HepG2 (cell line): ENCODE measurements around the gene JPH4. TPM values are rescaled to one million over a fixed set of nuclear protein-coding genes. Genes with fewer than 3 reads are reported as not detected.

Experiments
- ATAC-seq: fragments of 200-7000 bp; cut with Tn5 transposase; 3 replicates; pipeline ENCODE4 v1.9.1; 2020; ENCODE audit warnings: mild to moderate bottlenecking, moderate library complexity
- BruUV-seq: library from RNA; stranded (reverse); fragments of 400-500 nt; replicated peaks from 2 replicates; lab custom pipeline; 2021; lab: Mats Ljungman, UMichigan
- CTCF ChIA-PET: fragments of 300-600 bp; formaldehyde crosslinking; extraction: SDS; loops from one replicate; lab custom pipeline; 2021; ENCODE audit warnings: low total read pairs, inconsistent platforms, low intra/inter-chr PET ratio; lab: Yijun Ruan, JAX
- POLR2A ChIA-PET: fragments of 350-600 bp; sonication (Branson Sonifier 250); formaldehyde crosslinking; loops from one replicate; lab custom pipeline; 2020; ENCODE audit warnings: antibody characterized with exemption, inconsistent platforms; lab: Yijun Ruan, JAX
- DNase-seq: peaks from one replicate; pipeline ENCODE4 v3.0.0-alpha.2; 2015; ENCODE audit warnings: low spot score
- FAIRE-seq: peaks from 3 replicates; lab custom pipeline; 2011; peaks lifted over from hg19 to GRCh38; lab: Jason Lieb, UNC
- H2AFZ ChIP-seq: one replicate; pipeline ENCODE4 v1.6.1; 2011; ENCODE audit warnings: low read length, inconsistent platforms
- H3K27ac ChIP-seq: fragments of 300-600 bp; 3 replicates; pipeline ENCODE4 v1.8.0; 2011; ENCODE audit warnings: mixed run types, mild to moderate bottlenecking, mixed read lengths, low read length, inconsistent platforms; ENCODE audit not compliant: insufficient read depth; ENCODE audit errors: extremely low read length
- H3K27me3 ChIP-seq, 2 experiments: fragments of 200-600 bp in 1 of 2; 2 replicates in 1 of 2; 3 replicates in 1 of 2; pipeline versions ENCODE4 v1.6.0 to v1.8.0; 2011; ENCODE audit warnings: low read length in 2 of 2, mild to moderate bottlenecking in 2 of 2, moderate library complexity in 2 of 2, inconsistent platforms in 1 of 2; ENCODE audit not compliant: insufficient read depth in 2 of 2, control insufficient read depth in 1 of 2
- H3K36me3 ChIP-seq, 2 experiments: fragments of 200-600 bp in 1 of 2; replicated peaks in 1 of 2; 2 replicates in 1 of 2; 3 replicates in 1 of 2; pipeline versions ENCODE4 v1.5.1 to v1.8.0; 2011; ENCODE audit warnings: low read length in 2 of 2, inconsistent platforms in 1 of 2; ENCODE audit not compliant: insufficient read depth in 2 of 2, control insufficient read depth in 1 of 2
- H3K4me1 ChIP-seq: 2 replicates; pipeline ENCODE4 v1.5.1; 2012; ENCODE audit warnings: low read length, inconsistent platforms; ENCODE audit not compliant: insufficient read depth
- H3K4me2 ChIP-seq: 2 replicates; pipeline ENCODE4 v1.6.0; 2011; ENCODE audit warnings: low read depth, low read length, inconsistent platforms
- H3K4me3 ChIP-seq, 3 experiments: fragments of 200-600 bp in 1 of 3; sonication (generic), shearing (Covaris generic) in 1 of 3; replicated peaks in 1 of 3; 2 replicates each; pipeline ENCODE4 v1.5.1; 2011 to 2016; ENCODE audit warnings: low read length in 3 of 3, inconsistent platforms in 2 of 3, low read depth in 2 of 3, mild to moderate bottlenecking in 2 of 3, control low read depth in 1 of 3, mixed read lengths in 1 of 3; ENCODE audit not compliant: insufficient read depth in 1 of 3
- H3K79me2 ChIP-seq: one replicate; pipeline ENCODE4 v1.6.1; 2011; ENCODE audit warnings: low read length, inconsistent platforms; ENCODE audit not compliant: insufficient read depth
- H3K9ac ChIP-seq: 2 replicates; pipeline ENCODE4 v1.6.0; 2011; ENCODE audit warnings: mild to moderate bottlenecking, low read depth, low read length, inconsistent platforms; ENCODE audit not compliant: insufficient read depth
- H3K9me3 ChIP-seq: 2 replicates; pipeline ENCODE4 v1.5.1; 2012; ENCODE audit warnings: mild to moderate bottlenecking, low read length
- H4K20me1 ChIP-seq: 2 replicates; pipeline ENCODE4 v1.6.0; 2011; ENCODE audit warnings: inconsistent platforms, mild to moderate bottlenecking, low read length, moderate library complexity; ENCODE audit not compliant: insufficient read depth
- AGO2 ChIP-seq: fragments of 200-400 bp; formaldehyde crosslinking; optimal IDR thresholded peaks from 2 replicates; pipeline ENCODE3; 2017; ENCODE audit warnings: mild to moderate bottlenecking, low read depth, low read length, moderate library complexity
- AHR ChIP-seq: IDR thresholded peaks from 2 replicates; pipeline ENCODE4 v1.6.1; 2018; ENCODE audit warnings: missing genetic modification reagents, missing compliant biosample characterization
- ATF2 ChIP-seq: sonication (generic); formaldehyde crosslinking; IDR thresholded peaks from 2 replicates; pipeline ENCODE4 v1.4.0; 2020; ENCODE audit warnings: missing genetic modification reagents
- HES4 ChIP-seq: sonication (generic); formaldehyde crosslinking; IDR thresholded peaks from 2 replicates; pipeline ENCODE4 v1.9.0; 2021; ENCODE audit warnings: mild to moderate bottlenecking, missing genetic modification reagents, borderline replicate concordance
- MEIS2 ChIP-seq: sonication (generic); formaldehyde crosslinking; IDR thresholded peaks from 2 replicates; pipeline ENCODE4 v1.9.0; 2021; ENCODE audit warnings: mild to moderate bottlenecking, missing genetic modification reagents
- MLX ChIP-seq: IDR thresholded peaks from 2 replicates; pipeline ENCODE4 v1.6.1; 2016
- NPAS2 ChIP-seq: sonication (generic); formaldehyde crosslinking; IDR thresholded peaks from 2 replicates; pipeline ENCODE4 v1.8.0; 2022; ENCODE audit warnings: mild to moderate bottlenecking, missing genetic modification reagents, borderline replicate concordance
- SMARCC2 ChIP-seq: fragments of 450-650 bp; IDR thresholded peaks from 2 replicates; pipeline ENCODE4 v1.6.1; 2017; ENCODE audit warnings: antibody characterized with exemption, mild to moderate bottlenecking
- ZNF234 ChIP-seq: sonication (generic); formaldehyde crosslinking; conservative IDR thresholded peaks from 2 replicates; pipeline ENCODE4 v1.5.1; 2020; ENCODE audit warnings: mild to moderate bottlenecking, missing genetic modification reagents
- ZNF362 ChIP-seq: sonication (generic); formaldehyde crosslinking; IDR thresholded peaks from 2 replicates; pipeline ENCODE4 v1.4.0; 2020; ENCODE audit warnings: missing genetic modification reagents, mild to moderate bottlenecking, borderline replicate concordance
- ZNF563 ChIP-seq: sonication (generic); formaldehyde crosslinking; IDR thresholded peaks from 2 replicates; pipeline ENCODE4 v1.8.0; 2022; ENCODE audit warnings: mild to moderate bottlenecking, moderate library complexity, missing genetic modification reagents
- ZNF577 ChIP-seq: sonication (generic); formaldehyde crosslinking; IDR thresholded peaks from 2 replicates; pipeline ENCODE4 v1.4.0; 2020; ENCODE audit warnings: mild to moderate bottlenecking, low read depth, missing genetic modification reagents, borderline replicate concordance
- ZNF740 ChIP-seq: sonication (generic); formaldehyde crosslinking; IDR thresholded peaks from 2 replicates; pipeline ENCODE4 v1.4.0; 2020; ENCODE audit warnings: missing genetic modification reagents
- WGBS: methylation state at CpG from one replicate; pipeline ENCODE4 v1.1.6; 2017; ENCODE audit warnings: low lambda C conversion rate; 5-methylcytosine and 5-hydroxymethylcytosine counted together
- in situ Hi-C: cut with HindIII; loops from 2 replicates; pipeline ENCODE4 v1.10.0; 2017; ENCODE audit warnings: low pct_unique_long_range_greater_than_20kb; ENCODE audit not compliant: extremely low pct_ligation_motif_present
- intact Hi-C: fragments of 100-400 bp; cut with micrococcal nuclease; formaldehyde crosslinking; loops from one replicate; pipeline ENCODE4 v1.10.0; 2022; ENCODE audit not compliant: unreplicated experiment
- polyA plus RNA-seq, 8 experiments: library from polyadenylated mRNA; depleted of rRNA in 3 of 8; stranded (reverse) in 7 of 8; unstranded in 1 of 8; fragments of >200 nt; fragmentation: Illumina TruSeq in 4 of 8; extraction: Trizol in 4 of 8; gene quantifications; 2 replicates each; pipeline versions ENCODE4 v1.2.1 to v1.2.3, GENCODE V29; 2011 to 2016; ENCODE audit warnings: low read depth in 4 of 8, missing spikeins in 1 of 8, mixed read lengths in 1 of 8; ENCODE audit not compliant: insufficient read depth in 1 of 8
- total RNA-seq, 5 experiments: library from RNA; depleted of rRNA; stranded (reverse); fragments of >200 nt; fragmentation: Illumina TruSeq; extraction: Trizol; gene quantifications; 2 replicates each; pipeline ENCODE4 v1.2.3, GENCODE V29; 2016; ENCODE audit warnings: low read depth in 1 of 5
- TF ChIP-seq, protein P1 (sequence below): sonication (generic); formaldehyde crosslinking; conservative IDR thresholded peaks from 2 replicates; pipeline ENCODE4 v1.5.0; 2020; ENCODE audit warnings: missing genetic modification reagents

JPH4 gene
- total and polyA plus RNA-seq, 2 of the 13 experiments (the other 11 are each of a cell fraction or from before 2014, with no cell fraction given), result 0.08 to 0.22 TPM

- DNase-seq (no peak), ATAC-seq (no peak), FAIRE-seq (no peak)
- intact Hi-C loops, result no loop called here
- Histone ChIP-seq H3K9ac (no peak overlapping the region), H3K9me3 (no peaks in the 10 kb centered on the region), H3K4me3 (no peak overlapping the region), H4K20me1 (no peaks in the 10 kb centered on the region), H2AFZ (no peak overlapping the region), H3K27ac (no peak overlapping the region), H3K27me3 (no peaks in the 10 kb centered on the region), H3K79me2 (no peaks in the 10 kb centered on the region), H3K4me2 (no peak overlapping the region), H3K36me3 (no peaks in the 10 kb centered on the region), H3K4me1 (no peaks in the 10 kb centered on the region)
- ChIA-PET POLR2A (interaction anchor here (1.2 kb wide), 1 partner anchor 205 kb away, joined by 3 read pairs; the partner anchor contains the start of gene PABPN1), CTCF (no interaction called here)
- BruUV-seq, result no TSS peak
- WGBS, result 72% methylated on average over 8 of the region's 8 CpGs
- no peak for TF ChIP-seq ATF2 (CRISPR knock-in tag)
- TF ChIP-seq HES4 (CRISPR knock-in tag), result 0 out of 2 replicates have a peak, but pooled peaks have one; percentile 22
- TF ChIP-seq MLX (CRISPR knock-in tag), result no peak
- TF ChIP-seq AGO2, result peak; percentile 54
- in situ Hi-C loops, result no loop called here
Observed at GRCh38 chr14:23525611-23526010, 53.0 kb downstream of the JPH4 start.

- BruUV-seq, result no TSS peak
- no peak for FAIRE-seq
- Histone ChIP-seq H3K36me3 (no peaks in the 10 kb centered on the region), H3K4me3 (no peak overlapping the region), H3K4me1 (no peaks in the 10 kb centered on the region), H3K9ac (no peak overlapping the region), H3K27me3 (no peaks in the 10 kb centered on the region), H3K9me3 (no peaks in the 10 kb centered on the region), H3K4me2 (no peak overlapping the region), H2AFZ (no peak overlapping the region), H3K79me2 (no peaks in the 10 kb centered on the region), H4K20me1 (no peaks in the 10 kb centered on the region), H3K27ac (no peak overlapping the region)
- ChIA-PET CTCF (no interaction called here), POLR2A (interaction anchor here (1.2 kb wide), 1 partner anchor 204 kb away, joined by 3 read pairs; the partner anchor contains the start of gene PABPN1)
- intact Hi-C loops, result no loop called here
- no peak for DNase-seq
- no peak; the same call in 2 of the 3 replicates for ATAC-seq
- WGBS, result 89% methylated on average over 14 of the region's 14 CpGs
- in situ Hi-C loops, result no loop called here
- TF ChIP-seq ZNF234 (CRISPR knock-in tag) (no peak), ZNF740 (CRISPR knock-in tag) (no peak), MEIS2 (CRISPR knock-in tag) (no peak), NPAS2 (CRISPR knock-in tag) (no peak), AHR (CRISPR knock-in tag) (no peak), ZNF563 (CRISPR knock-in tag) (no peak), ZNF577 (no peak), ZNF362 (no peak), SMARCC2 (no peak)
- TF ChIP-seq, protein P1, sequence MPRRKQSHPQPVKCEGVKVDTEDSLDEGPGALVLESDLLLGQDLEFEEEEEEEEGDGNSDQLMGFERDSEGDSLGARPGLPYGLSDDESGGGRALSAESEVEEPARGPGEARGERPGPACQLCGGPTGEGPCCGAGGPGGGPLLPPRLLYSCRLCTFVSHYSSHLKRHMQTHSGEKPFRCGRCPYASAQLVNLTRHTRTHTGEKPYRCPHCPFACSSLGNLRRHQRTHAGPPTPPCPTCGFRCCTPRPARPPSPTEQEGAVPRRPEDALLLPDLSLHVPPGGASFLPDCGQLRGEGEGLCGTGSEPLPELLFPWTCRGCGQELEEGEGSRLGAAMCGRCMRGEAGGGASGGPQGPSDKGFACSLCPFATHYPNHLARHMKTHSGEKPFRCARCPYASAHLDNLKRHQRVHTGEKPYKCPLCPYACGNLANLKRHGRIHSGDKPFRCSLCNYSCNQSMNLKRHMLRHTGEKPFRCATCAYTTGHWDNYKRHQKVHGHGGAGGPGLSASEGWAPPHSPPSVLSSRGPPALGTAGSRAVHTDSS (CRISPR knock-in tag), result no peak
Observed at GRCh38 chr14:23524954-23525353, 53.6 kb downstream of the JPH4 start.
